Daoy (cell line): ENCODE data around the gene CENPP. TPM values are rescaled to one million over a fixed set of nuclear protein-coding genes. Genes with fewer than 3 reads are reported as not detected.

Source experiments
- DNase-seq: peaks from one replicate; pipeline ENCODE4 v3.0.0-alpha.2; 2015; ENCODE audit warnings: low read depth
- total RNA-seq: library from RNA; depleted of rRNA; stranded (reverse); fragments of >200 nt; shearing (Covaris generic); gene quantifications from 2 replicates; pipeline ENCODE4 v1.2.3, GENCODE V29; 2014

Gene CENPP
- total RNA-seq, 1 experiment from 2014 or later: 7.6 TPM

- no peak for DNase-seq
Measured at GRCh38 chr9:92637886-92638620, 312.3 kb downstream of the CENPP start.

- DNase-seq: no peak
Measured at GRCh38 chr9:92638621-92639101, 312.9 kb downstream of the CENPP start.

DNA sequence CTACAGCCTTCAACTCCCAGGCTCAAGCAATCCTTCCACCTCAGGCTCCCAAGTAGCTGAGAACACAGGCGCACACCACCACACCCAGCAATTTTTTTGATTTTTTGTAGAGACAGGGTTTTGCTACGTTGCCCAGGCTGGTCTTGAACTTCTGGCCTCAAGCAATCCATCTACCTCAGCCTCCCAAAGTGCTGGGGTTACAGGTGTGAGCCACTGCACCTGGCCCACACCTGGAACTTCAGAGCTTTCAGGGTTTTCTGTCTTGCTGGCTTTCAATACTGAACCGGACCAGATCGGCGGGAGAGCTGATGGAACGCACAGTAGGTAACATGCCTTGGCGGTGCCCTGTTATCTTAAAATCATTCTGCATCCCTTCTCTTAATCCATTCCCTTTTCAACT, 313.4 kb downstream of the CENPP start:
- DNase-seq: no peak

- DNase-seq: no peak
Measured at GRCh38 chr9:92639791-92640271, 314.1 kb downstream of the CENPP start.

- no peak for DNase-seq
Measured at GRCh38 chr9:92640398-92641091, 314.8 kb downstream of the CENPP start.

- DNase-seq: no peak
Measured at GRCh38 chr9:92641092-92641809, 315.5 kb downstream of the CENPP start.

GRCh38 chr9:92642041-92642451, 316.3 kb downstream of the CENPP start:
- DNase-seq: no peak

- no peak for DNase-seq
Measured at GRCh38 chr9:92642564-92642963, 316.8 kb downstream of the CENPP start.

DNA sequence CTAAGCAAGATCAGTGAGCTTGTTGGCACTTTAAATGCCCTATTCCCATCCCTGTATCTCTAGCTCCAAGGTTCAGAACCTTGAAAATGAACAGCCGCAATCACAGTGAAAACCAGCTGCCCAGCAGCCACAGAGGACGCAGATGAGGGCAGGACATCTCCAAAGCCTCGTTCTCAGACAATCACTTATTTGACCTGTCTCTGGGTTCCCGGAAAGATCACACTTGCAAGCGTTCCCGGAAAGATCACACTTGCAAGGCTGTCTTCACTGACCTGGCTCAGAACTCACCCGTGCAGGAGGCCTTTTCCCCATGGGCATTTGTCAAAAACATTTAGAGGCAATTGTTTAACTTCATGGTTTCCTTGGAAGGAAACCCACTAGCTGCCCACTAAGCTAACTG, 318.5 kb downstream of the CENPP start:
- DNase-seq: no peak

GRCh38 chr9:92645041-92645440, 319.3 kb downstream of the CENPP start:
- no peak for DNase-seq

DNA sequence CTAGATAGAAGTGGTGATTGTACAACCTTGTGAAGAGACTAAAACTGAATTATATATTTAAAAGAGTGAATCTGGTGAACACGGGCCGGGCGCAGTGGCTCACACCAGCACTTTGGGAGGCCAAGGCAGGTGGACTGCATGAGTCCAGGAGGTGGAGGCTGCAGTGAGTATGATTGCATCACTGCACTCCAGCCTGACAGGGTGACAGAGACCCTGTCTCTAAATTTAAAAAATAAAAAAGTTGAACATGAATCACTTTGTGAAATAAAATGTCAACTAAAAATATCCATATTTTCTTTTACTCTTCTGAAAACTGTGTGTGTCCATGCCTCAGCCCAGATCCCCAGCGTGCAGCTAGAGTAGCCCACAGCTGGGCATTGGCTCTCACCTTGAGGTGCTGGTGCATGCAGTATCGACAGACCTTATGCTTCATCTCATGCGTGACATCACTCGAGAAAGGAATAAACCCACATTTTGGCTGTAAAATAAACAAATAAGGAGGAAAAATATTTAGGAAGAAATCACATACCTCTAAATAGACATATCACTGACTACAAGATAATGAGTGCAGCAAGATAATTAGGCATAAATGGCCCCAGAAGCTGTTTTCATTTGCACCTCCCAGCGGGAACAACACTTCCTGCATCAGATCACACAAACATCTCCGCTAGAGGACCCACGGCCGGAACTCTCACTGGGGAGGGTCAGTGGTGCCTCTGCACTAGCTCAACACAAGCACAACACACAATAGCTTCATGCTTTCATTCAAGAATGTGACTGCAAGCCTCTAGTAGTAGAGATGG, 322.1 kb downstream of the CENPP start:
- DNase-seq: no peak

- DNase-seq: no peak
Measured at GRCh38 chr9:92648474-92648971, 322.8 kb downstream of the CENPP start.

GRCh38 chr9:92649007-92649406, 323.3 kb downstream of the CENPP start:
- DNase-seq: no peak

- DNase-seq: no peak
Measured at GRCh38 chr9:92650296-92650695, 324.5 kb downstream of the CENPP start.

DNA sequence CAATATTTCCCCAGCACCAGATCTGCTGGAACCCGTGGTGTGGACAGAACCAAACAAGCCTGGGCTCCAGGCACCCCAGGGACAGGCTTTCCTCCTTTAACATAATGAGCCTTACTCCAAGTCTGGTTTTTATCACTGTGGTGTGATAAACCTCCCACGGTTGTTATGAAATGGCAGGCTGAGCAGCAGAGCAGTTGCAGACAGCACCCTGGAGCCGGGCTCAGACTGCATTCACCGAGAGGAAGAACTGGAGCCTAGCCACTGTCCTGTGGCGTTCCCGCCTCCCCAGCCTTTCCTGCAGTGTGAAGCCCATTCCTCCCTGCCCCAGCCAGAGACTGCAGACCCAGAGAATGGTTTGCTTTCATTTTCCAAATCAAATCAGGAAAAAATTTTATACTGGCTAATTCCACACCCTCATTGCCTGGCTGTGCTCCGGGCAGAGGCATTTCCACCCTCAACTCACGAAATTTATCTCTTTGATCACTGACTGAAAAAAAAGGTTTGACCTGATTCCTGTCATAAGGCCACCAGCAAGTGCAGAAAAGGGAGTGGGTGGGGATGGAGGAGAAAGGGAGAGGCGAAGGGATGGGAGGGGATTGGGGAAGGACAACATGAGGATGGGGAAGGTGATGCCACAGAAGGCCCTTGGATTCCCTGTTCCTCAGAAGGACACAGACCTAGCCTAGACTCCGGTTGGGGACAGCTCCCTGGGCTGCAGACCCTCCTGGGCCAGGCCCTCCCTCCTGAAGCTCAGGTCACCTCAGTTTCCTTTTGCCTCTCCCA, 325.3 kb downstream of the CENPP start:
- DNase-seq: no peak

DNA sequence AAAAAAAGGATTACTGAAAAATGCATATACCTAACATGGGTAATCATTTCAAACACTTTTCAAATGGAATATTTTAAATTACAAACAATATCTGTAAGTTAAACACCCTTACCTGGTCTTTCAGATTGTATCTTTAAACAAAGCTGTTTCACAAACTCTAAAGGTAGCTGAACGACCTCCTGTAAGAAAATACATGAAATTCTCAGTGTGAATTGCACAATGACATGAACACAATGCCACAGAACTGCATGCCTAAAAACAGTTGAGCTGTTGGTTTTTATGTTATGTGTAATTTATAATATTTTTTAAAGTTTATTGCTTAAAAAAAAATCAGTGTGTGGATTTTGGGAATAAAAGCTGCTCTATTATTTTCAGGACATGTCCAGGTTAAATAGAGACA, 326.7 kb downstream of the CENPP start:
- no peak for DNase-seq

GRCh38 chr9:92654481-92655301, 328.9 kb downstream of the CENPP start:
- DNase-seq: no peak

- DNase-seq: no peak
Measured at GRCh38 chr9:92655366-92655765, 329.6 kb downstream of the CENPP start.

GRCh38 chr9:92655896-92656536, 330.3 kb downstream of the CENPP start:
- no peak for DNase-seq
